ENCODE results near the gene BRMS1.
"Not testable (repeated sequence)": the region's sequence is repeated elsewhere in the genome, so short reads cannot be mapped to it uniquely, and the experiment has no call there.

Gene BRMS1

DNA sequence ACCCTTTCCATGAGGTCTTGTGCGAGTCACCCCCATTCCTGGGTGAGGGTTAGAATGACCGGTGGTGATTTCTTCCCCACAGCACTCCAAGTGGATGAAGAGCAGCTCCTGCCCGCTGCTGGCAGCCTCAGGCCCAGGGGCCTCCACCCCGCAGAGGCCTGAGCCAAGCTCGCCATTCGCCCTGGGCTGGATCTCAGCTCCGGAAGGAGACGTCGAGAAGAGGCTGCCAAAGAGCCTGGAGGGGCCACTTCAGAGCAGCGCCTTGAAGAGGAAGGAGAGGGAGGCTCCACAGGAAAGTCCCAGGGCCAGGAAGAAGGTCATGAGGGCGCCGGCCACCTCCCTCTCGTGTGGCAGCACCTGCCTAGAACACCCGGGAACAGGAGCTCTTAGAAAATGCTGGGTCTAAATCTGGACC, 18.3 kb upstream of the BRMS1 start:
- no peaks in the 10 kb centered on the region for H3K36me3 ChIP-seq
- no peaks in the 10 kb centered on the region for H3K4me1 ChIP-seq (ENCODE audit: control insufficient read depth in 1 of 2, insufficient read depth in 1 of 2, low read depth in 1 of 2, low read length in 1 of 2)
- H3K9me3 ChIP-seq, result no peaks in the 10 kb centered on the region
- no peak overlapping the region for H3K27ac ChIP-seq
- TF ChIP-seq, protein P1, sequence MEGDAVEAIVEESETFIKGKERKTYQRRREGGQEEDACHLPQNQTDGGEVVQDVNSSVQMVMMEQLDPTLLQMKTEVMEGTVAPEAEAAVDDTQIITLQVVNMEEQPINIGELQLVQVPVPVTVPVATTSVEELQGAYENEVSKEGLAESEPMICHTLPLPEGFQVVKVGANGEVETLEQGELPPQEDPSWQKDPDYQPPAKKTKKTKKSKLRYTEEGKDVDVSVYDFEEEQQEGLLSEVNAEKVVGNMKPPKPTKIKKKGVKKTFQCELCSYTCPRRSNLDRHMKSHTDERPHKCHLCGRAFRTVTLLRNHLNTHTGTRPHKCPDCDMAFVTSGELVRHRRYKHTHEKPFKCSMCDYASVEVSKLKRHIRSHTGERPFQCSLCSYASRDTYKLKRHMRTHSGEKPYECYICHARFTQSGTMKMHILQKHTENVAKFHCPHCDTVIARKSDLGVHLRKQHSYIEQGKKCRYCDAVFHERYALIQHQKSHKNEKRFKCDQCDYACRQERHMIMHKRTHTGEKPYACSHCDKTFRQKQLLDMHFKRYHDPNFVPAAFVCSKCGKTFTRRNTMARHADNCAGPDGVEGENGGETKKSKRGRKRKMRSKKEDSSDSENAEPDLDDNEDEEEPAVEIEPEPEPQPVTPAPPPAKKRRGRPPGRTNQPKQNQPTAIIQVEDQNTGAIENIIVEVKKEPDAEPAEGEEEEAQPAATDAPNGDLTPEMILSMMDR (IDR thresholded peaks at IDR 0.05), result no peak
- H3K27me3 ChIP-seq, result no peaks in the 10 kb centered on the region
- no peak overlapping the region for H3K4me3 ChIP-seq (ENCODE audit: low read depth in 1 of 2, low read length in 1 of 2)

DNA sequence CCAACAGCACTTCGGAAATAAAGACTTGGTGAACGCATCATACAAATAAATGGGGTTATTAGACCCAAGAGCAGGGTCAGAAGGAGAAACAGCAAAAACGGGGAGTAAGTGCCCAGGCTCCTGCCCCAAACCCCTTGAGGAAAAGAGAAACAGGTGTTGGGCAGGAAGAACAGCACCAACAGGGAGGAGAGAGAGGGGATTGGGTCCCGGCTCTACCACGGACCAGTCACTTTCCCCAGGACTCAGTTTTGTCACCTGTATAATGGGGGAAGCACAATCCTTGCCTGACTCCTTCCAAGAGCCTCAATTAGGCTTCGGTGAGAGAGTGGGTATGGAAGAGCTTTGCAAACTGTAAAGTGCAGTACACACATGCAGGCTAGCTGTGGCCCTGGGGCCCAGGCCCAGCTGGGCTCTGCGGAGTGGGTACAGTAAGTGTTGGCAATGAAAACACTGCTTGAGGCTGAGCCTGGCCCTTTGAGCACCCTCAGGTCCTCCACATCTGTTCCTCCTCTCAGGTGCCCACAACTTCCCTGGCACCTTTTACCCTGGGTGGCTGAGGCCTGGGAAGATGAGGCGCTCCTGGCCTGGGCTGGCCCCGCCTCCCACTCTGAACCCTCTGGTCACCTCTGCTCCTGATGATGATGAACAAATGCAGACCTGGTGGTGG, 17.7 kb upstream of the BRMS1 start:
- H3K4me1 ChIP-seq (ENCODE audit: control insufficient read depth in 1 of 2, insufficient read depth in 1 of 2, low read depth in 1 of 2, low read length in 1 of 2), result no peaks in the 10 kb centered on the region
- no peaks in the 10 kb centered on the region for H3K9me3 ChIP-seq
- H3K27me3 ChIP-seq, result no peaks in the 10 kb centered on the region
- no peak overlapping the region for H3K27ac ChIP-seq
- TF ChIP-seq, protein P1 (IDR thresholded peaks at IDR 0.05), result no peak
- H3K36me3 ChIP-seq, result no peaks in the 10 kb centered on the region
- no peak overlapping the region for H3K4me3 ChIP-seq (ENCODE audit: low read depth in 1 of 2, low read length in 1 of 2)

DNA sequence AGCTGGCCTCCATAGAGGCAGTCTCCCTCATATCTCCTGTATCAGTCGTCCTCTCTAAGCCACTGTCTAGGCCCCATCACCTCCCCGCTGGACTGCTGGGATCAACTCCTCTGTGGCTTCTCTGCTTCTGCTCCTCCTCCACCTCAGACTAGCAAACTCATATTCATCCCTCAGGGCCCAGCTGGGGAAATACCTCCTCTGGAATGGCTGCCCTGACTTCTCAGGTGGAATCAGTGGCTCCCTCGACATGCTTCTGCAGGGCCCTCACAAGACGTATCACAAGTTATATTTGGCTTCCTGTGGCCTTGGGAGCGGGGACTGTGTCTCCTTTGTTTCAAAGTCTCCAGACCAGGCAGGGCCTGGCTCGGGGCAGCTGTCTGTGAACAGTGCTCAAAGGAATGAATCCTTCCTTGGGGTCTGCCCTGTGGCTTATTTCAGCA, 16.6 kb upstream of the BRMS1 start:
- no peaks in the 10 kb centered on the region for H3K4me1 ChIP-seq (ENCODE audit: control insufficient read depth in 1 of 2, insufficient read depth in 1 of 2, low read depth in 1 of 2, low read length in 1 of 2)
- no peaks in the 10 kb centered on the region for H3K27me3 ChIP-seq
- TF ChIP-seq, protein P1 (IDR thresholded peaks at IDR 0.05), result no peak
- no peak overlapping the region for H3K4me3 ChIP-seq (ENCODE audit: low read depth in 1 of 2, low read length in 1 of 2)
- H3K9me3 ChIP-seq, result no peaks in the 10 kb centered on the region
- no peak overlapping the region for H3K27ac ChIP-seq
- no peaks in the 10 kb centered on the region for H3K36me3 ChIP-seq

GRCh38 chr11:66360406-66361073, 15.6 kb upstream of the BRMS1 start:
- Histone ChIP-seq H3K9me3 (no peaks in the 10 kb centered on the region), H3K4me1 (ENCODE audit: control insufficient read depth in 1 of 2, insufficient read depth in 1 of 2, low read depth in 1 of 2, low read length in 1 of 2) (no peaks in the 10 kb centered on the region), H3K36me3 (no peaks in the 10 kb centered on the region), H3K27me3 (no peaks in the 10 kb centered on the region), H3K27ac (no peak overlapping the region), H3K4me3 (ENCODE audit: low read depth in 1 of 2, low read length in 1 of 2) (no peak overlapping the region)
- TF ChIP-seq, protein P1 (IDR thresholded peaks at IDR 0.05), result no peak

DNA sequence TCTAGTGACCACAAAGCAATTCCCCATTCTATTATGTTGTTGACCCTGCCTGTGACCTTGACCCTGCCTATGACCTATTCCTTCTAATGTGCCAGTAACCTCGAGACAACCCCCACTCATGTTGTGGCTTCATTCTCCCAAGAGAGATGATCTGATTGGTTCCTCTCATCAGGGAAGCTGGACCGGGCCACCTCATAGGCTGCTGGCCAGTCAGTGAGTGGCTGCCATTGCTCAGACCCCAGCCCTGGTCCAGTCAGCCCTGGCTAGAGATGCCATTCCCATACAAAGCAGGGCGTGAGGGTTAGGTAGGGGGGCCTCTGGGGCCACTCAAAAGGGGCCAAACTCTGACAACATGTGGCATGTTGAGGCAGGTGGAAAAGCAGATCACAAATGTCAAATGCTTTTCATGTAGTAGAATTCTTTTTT, 14.8 kb upstream of the BRMS1 start:
- no peak overlapping the region for H3K27ac ChIP-seq
- no peaks in the 10 kb centered on the region for H3K9me3 ChIP-seq
- H3K4me3 ChIP-seq (ENCODE audit: low read depth in 1 of 2, low read length in 1 of 2), result no peak overlapping the region
- no peaks in the 10 kb centered on the region for H3K27me3 ChIP-seq
- TF ChIP-seq, protein P1 (IDR thresholded peaks at IDR 0.05), result no peak
- H3K36me3 ChIP-seq, result no peaks in the 10 kb centered on the region
- no peaks in the 10 kb centered on the region for H3K4me1 ChIP-seq (ENCODE audit: control insufficient read depth in 1 of 2, insufficient read depth in 1 of 2, low read depth in 1 of 2, low read length in 1 of 2)

DNA sequence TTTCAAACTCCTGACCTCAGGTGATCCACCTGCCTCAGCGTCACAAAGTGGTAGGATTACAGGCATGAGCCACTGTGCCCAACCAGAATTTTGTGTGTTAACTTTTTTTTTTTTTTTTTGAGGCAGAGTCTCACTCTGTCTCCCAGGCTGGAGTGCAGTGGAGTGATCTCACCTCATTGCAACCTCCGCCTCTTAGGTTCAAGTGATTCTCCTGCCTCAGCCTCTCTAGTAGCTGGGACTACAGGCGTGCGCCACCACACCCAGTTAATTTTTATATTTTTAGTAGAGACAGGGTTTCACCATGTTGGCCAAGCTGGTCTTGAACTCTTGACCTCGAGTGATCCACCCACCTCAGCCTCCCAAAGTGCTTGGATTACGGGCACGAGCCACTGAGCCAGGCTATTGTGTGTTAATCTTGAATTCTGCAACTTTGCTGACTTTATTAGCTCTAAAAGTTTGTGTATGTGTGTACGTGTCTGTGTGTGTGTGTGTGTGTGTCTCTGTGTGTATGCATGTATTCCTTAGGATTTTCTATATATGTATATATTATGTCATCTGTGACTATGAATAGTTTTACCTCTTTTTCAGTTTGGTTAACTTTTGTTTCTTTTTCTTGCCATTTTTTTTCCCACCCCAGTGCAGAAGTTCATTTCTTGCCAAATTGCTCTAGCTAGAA, 5.8 kb upstream of the BRMS1 start:
- Histone ChIP-seq H3K27me3 (peaks cover 50% of the 10 kb centered on the region), H3K4me1 (ENCODE audit: control insufficient read depth in 1 of 2, insufficient read depth in 1 of 2, low read depth in 1 of 2, low read length in 1 of 2) (peaks cover 13 to 16% of the 10 kb centered on the region in 2 experiments)
- not testable (repeated sequence) for H3K27ac ChIP-seq; H3K36me3 ChIP-seq; H3K9me3 ChIP-seq; H3K4me3 ChIP-seq (ENCODE audit: low read depth in 1 of 2, low read length in 1 of 2)
